ENCODE results near the gene ELP2.
A peak's percentile ranks its signal among the peaks of the same experiment; 100 is the strongest.

The ELP2 gene

GRCh38 chr18:36186461-36187192 lies 56.9 kb downstream of the ELP2 start:
- Histone ChIP-seq H3K9me3 (no peaks in the 10 kb centered on the region), H3K27ac (peak overlapping the region; percentile 13 to 40), H3K27me3 (no peaks in the 10 kb centered on the region), H3K36me3 (no peaks in the 10 kb centered on the region), H3K4me1 (peaks cover 0 to 23% (median 14%) of the 10 kb centered on the region in 4 donors), H3K4me3 (peak overlapping the region; percentile 56 to 66)
- TF ChIP-seq CTCF (IDR thresholded peaks at IDR 0.05) = no peak
- peak in 1 of 2 donors; percentile 29 for DNase-seq
- intact Hi-C loops (cut with DNase I; ENCODE audit: low total_unique reads) = loop anchor here (10.0 kb wide), 1 partner anchor 88 kb away; no protein-coding TSS in a partner anchor

- peaks cover 0 to 23% (median 14%) of the 10 kb centered on the region in 4 donors for H3K4me1 ChIP-seq
- H3K36me3 ChIP-seq = no peaks in the 10 kb centered on the region
- TF ChIP-seq CTCF (IDR thresholded peaks at IDR 0.05) = no peak
- H3K27me3 ChIP-seq = no peaks in the 10 kb centered on the region
- H3K9me3 ChIP-seq = no peaks in the 10 kb centered on the region
- peak within 1 kb of the TSS; percentile 56 to 66 for H3K4me3 ChIP-seq
- intact Hi-C loops (cut with DNase I; ENCODE audit: low total_unique reads) = loop anchor here (10.0 kb wide), 1 partner anchor 87 kb away; no protein-coding TSS in a partner anchor
- H3K27ac ChIP-seq = peak within 1 kb of the TSS; percentile 17 to 40
- peak; percentile 68 to 89 for DNase-seq
Observed at GRCh38 chr18:36187193-36187825, 57.6 kb downstream of the ELP2 start, which contains the start of gene MOCOS. Gene MOCOS, plus strand, starts transcription at chr18:36187497. Its CDS starts 43 bp downstream, at chr18:36187540.

GRCh38 chr18:36187826-36188721 lies 58.4 kb downstream of the ELP2 start:
- H3K36me3 ChIP-seq = no peaks in the 10 kb centered on the region
- H3K27ac ChIP-seq = peak overlapping the region; percentile 17 to 40
- no peaks in the 10 kb centered on the region for H3K9me3 ChIP-seq
- peak overlapping the region; percentile 56 to 66 for H3K4me3 ChIP-seq
- DNase-seq = no peak
- H3K27me3 ChIP-seq = no peaks in the 10 kb centered on the region
- no peak for TF ChIP-seq CTCF (IDR thresholded peaks at IDR 0.05)
- intact Hi-C loops (cut with DNase I; ENCODE audit: low total_unique reads) = loop anchor here (10.0 kb wide), 1 partner anchor 87 kb away; no protein-coding TSS in a partner anchor
- H3K4me1 ChIP-seq = peaks cover 0 to 23% (median 14%) of the 10 kb centered on the region in 4 donors

- Histone ChIP-seq H3K27me3 (no peaks in the 10 kb centered on the region), H3K36me3 (no peaks in the 10 kb centered on the region), H3K4me3 (no peak overlapping the region), H3K27ac (no peak overlapping the region), H3K9me3 (no peaks in the 10 kb centered on the region), H3K4me1 (peaks cover 0 to 23% (median 14%) of the 10 kb centered on the region in 4 donors)
- no peak for TF ChIP-seq CTCF (IDR thresholded peaks at IDR 0.05)
- intact Hi-C loops (cut with DNase I; ENCODE audit: low total_unique reads) = loop anchor here (10.0 kb wide), 1 partner anchor 86 kb away; no protein-coding TSS in a partner anchor
- no peak for DNase-seq
Observed at GRCh38 chr18:36188916-36189315, 59.2 kb downstream of the ELP2 start.

- no peaks in the 10 kb centered on the region for H3K36me3 ChIP-seq
- H3K27ac ChIP-seq = no peak overlapping the region
- H3K4me3 ChIP-seq = no peak overlapping the region
- peaks cover 0 to 23% (median 14%) of the 10 kb centered on the region in 4 donors for H3K4me1 ChIP-seq
- no peaks in the 10 kb centered on the region for H3K9me3 ChIP-seq
- intact Hi-C loops (cut with DNase I; ENCODE audit: low total_unique reads) = loop anchor here (10.0 kb wide), 1 partner anchor 85 kb away; no protein-coding TSS in a partner anchor
- no peaks in the 10 kb centered on the region for H3K27me3 ChIP-seq
- no peak for DNase-seq
- no peak for TF ChIP-seq CTCF (IDR thresholded peaks at IDR 0.05)
Observed at GRCh38 chr18:36189486-36189885, 59.8 kb downstream of the ELP2 start.
